NCI-H1105 (cell line): ENCODE results near the gene POTEF.
A peak's percentile ranks its signal among the peaks of the same experiment; 100 is the strongest.
"Not testable (repeated sequence)": the region's sequence is repeated elsewhere in the genome, so short reads cannot be mapped to it uniquely, and the experiment has no call there.

ENCODE experiments used
- DNase-seq: peaks from one replicate; lab custom pipeline; 2025; lab: John Stamatoyannopoulos, UW

The POTEF gene

DNA sequence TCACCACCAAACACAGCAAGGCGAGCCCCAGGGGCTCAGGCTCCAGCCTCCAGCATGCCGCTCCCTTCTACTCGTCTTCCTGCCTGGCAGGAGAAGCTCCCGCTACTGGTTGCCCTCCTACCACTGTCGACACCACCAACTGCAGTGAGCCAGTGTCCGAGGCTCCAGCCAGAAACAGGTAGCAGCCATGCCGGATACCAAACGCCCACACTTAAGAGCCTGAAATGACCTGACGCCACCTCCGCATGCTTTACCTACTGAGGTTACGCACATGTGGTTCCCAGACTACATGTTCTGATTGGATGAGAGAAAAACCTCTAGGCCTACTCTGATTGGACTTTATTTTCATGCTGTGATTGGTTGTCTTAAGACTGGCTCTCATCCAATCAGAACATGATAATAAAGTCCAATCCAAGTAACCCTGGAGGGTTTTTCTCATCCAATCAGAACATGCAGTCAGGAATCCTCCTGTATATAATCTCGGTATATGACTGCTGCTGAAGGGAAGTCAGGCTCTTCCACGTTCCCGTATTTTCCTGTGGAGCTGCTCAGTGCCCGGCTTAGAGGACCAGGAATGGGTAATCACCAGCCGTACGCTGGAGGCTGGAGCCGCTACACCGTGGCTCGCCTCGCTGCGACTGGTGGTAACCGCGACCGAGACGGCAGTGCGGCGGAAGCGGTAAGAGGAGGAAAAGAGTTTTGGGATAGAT lies at the start of gene POTEF:
Gene POTEF, minus strand, starts transcription at position 103 of the 710 bp plus-strand sequence. CDS start 8,707 bp downstream, outside the sequence.
- not testable (repeated sequence) for DNase-seq

DNA sequence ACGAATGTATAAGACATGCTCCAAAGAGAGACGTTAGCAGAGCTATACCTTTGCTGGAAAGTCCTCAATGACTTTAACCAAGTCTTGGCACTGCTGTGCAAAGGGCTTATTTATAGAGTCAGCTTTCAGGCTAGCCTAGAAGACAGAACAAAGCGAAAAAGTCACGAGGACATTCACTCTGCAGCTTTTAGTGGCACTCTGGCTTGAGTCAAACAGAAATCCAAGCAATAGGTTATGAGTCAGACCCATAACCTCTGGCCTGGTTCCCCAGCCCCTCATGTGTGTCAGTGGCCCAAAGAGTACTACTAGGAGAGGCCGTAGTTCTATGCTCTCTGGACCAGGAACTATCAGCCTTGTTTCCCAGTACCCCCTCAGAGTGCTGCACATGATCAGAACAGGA lies 45.8 kb upstream of the POTEF start:
- DNase-seq: not testable (repeated sequence)

DNA sequence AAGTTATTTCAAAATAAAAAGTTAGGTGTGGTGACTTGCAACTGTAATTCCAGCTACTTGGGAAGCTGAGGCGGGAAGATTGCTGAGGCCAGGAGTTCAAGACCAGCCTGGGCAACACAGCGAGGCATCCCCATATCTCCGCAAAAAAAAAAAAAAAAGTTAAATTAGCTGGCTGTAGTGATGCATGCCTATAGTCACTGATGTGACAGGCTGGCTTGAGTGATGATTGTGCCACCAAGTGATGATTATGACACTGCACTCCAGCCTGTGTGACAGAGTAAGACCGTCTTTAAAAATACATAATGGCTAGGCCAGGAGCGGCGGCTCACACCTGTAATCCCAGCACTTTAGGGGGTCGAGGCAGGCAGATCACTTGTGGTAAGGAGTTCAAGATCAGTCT lies 40.9 kb upstream of the POTEF start:
- no peak for DNase-seq

DNA sequence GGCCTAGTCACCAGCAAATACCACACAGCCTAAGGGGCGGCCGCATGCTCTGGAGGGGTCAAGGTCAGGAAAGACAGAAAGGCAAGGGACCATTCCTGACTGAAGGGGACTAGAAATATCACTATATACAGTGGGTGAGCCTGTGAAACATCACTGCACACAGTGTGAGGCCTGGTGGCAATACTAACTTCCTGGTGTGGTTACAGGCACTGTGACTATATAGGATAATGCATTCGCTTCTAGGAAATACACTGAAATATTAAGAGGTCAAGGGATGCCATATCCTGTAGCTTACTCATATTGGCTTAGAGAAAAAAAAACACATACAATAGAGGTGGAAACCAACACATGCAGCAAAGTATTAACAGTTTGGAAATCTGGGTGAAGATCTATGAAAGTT lies 40.1 kb upstream of the POTEF start:
- not testable (repeated sequence) for DNase-seq

DNA sequence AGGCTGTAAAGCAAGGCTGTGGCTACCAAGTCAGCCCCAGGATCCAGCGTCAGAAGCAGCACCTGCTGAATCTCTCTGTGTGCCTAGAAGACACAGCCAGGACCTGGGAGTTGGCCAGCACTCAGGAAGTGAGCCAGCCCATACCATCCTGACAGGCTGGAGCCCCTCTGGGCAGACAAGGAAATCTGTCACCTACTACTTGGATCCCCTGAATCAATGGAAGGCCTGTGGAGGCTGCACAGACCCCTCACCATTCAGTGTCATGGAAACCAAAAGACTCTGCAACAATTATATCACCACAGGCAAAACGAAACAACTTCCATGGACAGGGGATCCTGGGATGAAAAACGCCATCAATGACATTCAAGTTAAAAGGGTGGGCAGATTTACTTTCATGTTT lies 37.6 kb upstream of the POTEF start:
- DNase-seq: not testable (repeated sequence)

DNA sequence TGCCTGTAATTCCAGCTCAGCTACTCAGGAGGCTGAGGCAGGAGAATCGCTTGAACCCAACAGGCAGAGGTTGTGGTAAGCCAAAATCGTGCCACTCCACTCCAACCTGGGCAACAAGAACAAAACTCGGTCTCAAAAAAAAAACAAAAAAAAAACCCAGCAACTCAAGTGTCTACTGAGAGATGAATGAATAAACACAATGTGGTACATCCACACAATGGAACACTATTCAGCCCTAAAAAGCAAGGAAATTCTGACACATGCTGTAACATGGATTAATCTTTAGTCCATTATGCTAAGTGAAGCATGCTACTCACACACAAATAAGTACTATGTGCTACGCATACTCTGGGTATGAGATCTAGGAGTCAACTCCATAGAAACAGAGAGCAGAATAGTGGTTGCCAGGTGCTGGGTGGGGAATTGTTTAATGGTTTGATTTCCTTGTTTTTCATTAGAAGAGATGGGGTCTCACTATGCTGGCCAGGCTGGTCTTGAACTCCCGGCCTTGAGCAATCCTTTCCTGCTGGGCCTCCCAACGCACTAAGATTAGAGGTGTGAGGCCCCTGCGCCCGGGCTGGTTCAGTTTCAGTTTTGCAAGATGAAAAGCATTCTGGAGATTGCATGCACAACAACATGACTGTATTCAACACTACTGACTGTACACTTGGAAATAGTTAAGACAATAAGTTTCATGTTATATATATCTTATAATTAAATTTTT lies 36.4 kb upstream of the POTEF start:
- no peak for DNase-seq

DNA sequence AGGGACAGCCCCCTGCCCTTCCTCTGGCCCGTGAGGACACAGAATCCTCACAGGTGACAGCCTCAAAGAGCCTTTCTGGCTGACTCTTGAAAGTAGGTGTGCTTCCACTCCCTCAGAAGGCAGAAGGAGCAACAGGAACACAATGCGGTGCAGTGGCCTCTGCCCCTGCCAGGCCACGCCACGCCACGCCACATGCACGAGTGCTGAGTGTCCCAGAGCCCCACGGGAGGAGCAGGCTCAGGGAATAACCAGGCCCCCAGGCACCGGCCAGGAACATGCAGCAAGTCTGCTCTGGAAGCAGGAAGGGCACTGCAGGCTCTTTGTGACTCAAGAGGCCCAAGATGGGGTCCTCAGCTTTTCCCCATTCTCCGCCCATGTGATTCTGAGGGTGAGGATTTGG lies 33.9 kb upstream of the POTEF start:
- DNase-seq: no peak

DNA sequence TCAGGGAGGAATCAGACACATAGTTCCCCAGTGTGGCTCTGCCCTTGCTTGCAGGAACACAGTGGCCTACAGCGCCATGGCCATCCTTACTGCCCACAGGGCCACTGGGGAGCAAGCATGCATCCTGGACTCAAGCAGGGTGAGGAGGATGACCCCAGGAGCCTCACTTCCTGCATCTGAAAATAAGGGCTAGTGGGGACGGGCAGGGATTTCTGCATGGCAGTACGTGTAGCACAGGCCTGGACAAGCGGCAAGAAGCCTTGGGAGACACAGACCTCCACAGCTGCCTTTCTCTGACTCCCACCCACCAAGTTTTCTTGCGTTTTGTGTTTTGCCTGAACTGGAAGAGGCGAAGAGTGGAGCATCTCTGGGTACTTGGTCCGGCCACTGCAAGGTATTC lies 33.5 kb upstream of the POTEF start:
- DNase-seq: not testable (repeated sequence)

DNA sequence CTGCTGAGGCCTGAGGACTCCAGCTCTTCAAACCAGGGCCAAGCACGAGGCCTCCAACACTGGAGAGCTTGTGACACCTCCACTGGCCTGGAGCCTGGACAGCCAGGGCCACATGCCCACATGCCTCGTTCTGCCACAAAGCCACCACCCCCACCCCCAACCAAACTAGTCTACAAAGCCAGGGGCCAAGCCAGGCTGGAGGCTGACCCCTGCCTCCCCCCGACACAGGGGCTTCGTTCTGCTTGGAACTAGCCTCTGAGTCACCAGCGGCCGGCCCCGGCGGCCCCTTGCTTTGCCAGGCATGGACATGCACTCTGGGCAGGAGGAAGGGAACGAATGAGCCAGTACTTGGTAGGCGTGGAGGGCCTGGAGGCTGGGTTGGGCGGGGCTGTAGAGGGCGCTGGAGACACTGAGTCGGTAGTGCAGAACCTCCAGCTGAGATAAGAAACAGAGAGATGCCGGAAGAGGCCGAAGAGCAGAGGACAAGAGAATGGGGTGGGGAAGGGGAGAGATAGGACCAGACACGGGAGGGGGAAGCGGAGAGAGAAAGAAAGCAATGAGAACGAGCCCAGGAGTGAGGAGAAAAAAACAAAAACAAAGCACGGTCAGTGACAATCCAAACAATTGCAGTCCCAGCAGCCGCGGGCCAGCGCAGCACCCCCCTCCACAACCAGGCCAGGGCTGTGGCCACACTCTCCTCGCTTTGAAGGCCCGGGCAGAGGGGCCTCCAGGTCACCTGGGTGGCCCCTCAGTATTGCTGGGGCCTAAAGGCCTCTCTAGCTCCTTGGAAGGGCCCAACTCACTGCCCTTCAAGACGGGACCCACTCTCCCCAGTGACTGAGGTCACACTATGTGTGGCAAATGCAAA lies 32.0 kb upstream of the POTEF start:
- not testable (repeated sequence) for DNase-seq

DNA sequence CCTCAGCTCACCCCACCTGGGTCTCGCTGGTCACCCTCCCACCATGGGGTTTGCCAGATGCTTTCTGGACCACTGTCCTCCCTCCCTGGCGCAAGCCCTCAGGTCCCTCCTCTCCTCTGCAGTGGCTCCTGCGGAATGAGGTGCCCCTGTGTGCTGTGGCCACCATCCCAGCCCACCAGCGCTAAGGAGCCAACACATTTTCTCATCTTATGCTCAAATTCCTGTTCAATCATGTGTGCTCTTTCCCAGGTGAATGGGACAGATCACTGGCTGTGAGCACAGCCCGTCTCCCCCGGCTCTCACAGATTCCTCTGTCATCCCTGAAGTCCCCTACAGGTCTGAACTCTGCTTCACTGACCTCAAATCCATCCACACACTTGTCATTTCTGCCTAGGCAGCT lies 31.1 kb upstream of the POTEF start:
- no peak for DNase-seq

DNA sequence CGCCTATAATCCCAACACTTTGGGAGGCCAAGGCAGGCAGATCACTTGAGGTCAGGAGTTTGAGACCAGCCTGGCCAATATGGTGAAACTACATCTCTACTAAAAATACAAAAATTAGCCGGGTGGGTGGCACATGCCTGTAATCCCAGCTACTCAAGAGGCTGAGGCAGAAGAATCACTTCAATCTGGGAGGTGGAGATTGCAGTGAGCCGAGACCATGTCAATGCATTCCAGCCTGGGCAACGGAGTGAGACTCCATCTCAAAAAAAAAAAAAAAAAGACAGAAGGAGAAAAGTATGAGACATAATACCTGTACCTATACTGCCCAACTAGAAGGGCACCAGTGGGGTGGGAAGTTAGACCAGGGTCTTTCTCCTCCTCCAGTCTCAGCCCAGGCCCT lies 30.4 kb upstream of the POTEF start:
- not testable (repeated sequence) for DNase-seq

DNA sequence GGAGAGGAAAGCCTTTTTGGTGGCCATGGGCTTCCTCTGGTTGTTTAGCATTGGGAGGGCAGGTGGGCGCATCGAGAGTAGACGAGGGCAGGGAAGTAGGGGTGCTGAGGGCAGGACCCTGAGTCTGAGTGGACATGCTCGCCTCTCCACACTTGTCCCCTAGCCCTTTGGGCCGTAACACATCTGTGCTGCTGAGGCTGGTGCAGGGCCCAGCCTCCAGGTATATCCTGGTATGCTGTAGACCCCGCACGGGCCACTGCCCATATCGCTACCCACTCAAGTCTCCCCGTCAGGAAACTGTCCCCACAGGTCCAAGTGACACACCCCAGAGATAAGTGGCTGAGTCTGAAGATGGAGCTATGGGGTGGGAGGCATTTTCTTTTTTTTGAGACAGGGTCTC lies 29.6 kb upstream of the POTEF start:
- DNase-seq: no peak

DNA sequence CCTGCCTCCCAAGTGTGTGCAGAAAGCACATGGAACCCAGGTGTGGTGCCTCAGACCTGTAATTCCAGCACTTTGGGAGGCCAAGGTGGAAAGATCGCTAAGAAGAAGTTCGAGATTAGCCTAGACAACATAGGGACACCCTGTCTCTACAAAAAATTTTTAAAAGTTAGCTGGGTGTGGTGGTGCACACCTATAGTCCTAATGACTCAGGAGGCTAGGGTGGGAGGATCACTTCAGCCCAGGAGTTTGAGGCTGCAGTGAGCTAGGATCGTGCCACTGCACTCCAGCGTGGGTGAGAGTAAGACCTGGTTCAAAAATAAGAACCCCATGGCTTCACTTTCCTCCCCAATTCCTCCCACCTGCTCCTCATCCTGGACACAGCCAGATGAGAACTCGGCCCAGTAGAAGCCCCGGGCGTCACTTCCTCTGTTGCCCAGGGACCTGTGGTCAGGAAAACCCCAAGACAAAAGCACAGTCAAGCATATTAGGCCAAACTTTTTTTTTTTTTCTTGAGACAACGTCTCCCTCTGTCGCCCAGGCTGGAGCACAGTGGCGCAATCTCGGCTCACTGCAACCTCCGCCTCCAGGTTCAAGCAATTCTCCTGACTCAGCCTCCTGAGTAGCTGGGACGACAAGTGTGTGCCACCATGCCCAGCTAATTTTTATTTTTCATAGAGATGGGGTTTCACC lies 28.9 kb upstream of the POTEF start:
- not testable (repeated sequence) for DNase-seq

DNA sequence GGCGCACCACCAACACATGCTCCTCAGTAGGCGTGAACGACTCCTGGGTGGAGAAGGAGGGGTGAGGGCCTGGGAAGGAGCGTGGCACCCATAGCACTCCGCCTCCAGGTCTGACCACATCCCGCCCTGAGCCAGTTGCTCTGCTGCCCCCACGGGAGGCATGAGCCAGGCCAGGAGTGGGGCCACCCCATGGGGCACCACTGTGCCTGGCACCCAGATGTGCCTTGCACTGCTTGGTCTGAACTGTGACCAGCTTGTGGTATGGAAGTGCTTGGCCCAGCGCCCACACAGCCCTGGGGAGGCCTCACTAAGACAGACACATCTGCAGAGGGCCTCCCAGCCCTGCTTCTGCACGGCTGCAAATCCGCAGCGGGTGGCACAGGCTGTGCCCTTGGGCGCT lies 28.3 kb upstream of the POTEF start:
- not testable (repeated sequence) for DNase-seq

DNA sequence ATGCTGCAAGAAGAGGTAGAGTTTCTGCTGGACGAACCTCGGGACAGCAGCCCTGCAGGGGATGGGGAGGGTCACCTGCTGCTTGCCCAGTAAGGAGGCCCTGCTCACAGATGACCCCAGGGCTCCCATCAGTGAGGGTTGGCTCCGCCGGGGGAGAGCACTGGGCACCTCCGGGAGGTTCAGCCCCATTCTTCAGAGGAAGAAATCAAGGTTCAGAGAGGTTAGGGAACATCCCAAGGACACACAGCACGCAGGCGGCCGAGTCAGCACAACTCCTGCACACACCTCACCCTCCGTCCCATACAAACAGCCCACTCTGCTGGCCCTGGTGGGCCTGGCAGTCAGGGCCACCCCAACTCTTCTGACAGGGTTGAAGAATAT lies 27.6 kb upstream of the POTEF start:
- no peak for DNase-seq

DNA sequence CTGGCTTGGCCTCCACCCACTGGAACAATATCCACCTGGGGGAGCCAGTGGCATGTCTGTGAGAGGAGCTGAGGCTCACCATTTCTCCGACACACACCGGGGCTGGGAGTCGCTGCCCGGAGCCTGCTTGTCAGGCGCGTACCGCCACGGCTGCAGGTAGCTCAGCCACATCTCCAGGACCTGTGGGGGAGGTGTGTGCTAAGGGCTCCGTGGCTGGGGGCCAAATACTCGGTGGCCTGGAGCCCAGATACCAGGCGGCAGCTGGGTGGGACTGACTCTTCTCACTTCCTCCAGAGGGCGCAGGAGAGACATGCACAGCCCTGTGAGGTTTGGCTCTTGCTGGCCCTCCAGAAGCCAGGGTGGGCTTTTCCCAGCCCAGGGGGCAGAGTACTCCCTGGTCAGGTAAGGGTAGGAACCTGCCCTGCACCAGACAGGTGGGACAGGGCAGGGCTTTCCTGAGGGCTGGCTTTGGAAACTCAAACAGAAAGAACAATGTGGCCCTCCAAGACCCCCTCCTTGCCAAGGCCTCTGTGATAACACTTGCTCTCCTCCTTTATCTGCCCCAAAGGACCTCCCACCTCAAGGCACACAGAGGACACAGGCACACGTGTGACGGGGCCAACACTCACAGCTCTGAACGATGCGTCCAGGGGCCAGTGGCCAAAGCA lies 27.1 kb upstream of the POTEF start:
- DNase-seq: peak; percentile 85

DNA sequence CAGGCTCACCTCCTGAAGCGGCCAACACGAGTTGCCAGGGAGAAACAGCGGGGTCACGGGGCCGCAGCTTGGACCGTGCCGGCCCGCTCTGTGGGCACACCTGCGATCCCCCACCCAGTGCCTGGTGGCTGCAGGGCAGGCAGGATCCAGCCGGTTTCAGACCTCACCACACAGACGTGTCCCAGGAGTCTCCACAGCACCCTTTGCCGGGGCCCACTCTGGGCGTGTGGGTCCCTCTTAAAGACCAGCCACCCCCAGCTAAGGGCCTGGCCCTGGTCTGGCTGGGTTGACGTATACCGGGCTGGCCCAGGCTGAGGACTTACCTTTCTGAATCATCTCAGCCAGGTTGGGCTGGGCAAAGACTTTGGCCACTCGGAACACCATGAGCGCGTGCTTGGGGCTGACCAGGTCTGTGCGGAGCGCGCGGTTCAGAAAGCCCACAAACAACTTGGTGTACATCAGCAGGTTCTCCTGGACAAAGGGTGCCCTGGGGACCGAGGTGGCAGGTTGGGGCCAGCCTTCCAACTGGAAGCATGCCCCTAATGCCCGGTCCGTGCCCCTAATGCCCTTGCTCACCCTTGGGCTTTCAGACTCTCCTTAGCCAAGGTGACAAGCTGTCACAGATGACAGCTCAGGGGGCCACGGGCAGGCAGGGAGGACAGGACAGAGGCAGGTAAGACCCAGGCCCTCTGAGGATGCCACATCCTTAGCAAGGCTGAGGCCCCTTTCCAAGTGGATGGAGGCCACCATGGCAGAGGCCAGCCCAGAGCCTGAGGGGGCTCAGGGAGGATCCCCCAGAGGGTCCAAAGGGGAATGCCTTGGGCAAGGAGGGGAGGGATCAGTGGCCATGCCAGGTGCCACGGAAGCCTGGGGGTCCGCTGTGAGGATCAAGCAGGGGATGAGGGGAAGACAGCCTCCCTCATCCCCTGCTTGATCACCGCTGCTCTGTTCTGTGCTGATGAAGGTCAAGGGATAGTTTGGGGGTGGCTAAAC lies 26.0 kb upstream of the POTEF start:
- no peak for DNase-seq

DNA sequence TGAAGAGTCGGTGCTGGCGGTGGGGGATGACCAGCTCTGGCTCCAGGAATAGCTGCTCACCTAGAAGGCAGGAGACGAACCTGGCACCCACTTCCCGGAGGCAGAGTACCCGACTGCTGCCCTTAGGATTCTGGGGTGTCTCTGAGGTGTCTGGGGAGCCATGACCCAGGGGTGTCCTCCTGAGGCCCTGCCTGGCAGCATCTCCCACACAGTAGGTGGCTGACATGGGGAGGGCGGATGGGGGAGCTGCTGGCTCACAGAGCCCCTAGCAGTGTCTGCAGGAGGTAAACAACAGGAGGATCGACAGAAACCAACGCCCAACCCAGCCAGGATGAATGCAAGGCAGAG lies 25.4 kb upstream of the POTEF start:
- DNase-seq: not testable (repeated sequence)

DNA sequence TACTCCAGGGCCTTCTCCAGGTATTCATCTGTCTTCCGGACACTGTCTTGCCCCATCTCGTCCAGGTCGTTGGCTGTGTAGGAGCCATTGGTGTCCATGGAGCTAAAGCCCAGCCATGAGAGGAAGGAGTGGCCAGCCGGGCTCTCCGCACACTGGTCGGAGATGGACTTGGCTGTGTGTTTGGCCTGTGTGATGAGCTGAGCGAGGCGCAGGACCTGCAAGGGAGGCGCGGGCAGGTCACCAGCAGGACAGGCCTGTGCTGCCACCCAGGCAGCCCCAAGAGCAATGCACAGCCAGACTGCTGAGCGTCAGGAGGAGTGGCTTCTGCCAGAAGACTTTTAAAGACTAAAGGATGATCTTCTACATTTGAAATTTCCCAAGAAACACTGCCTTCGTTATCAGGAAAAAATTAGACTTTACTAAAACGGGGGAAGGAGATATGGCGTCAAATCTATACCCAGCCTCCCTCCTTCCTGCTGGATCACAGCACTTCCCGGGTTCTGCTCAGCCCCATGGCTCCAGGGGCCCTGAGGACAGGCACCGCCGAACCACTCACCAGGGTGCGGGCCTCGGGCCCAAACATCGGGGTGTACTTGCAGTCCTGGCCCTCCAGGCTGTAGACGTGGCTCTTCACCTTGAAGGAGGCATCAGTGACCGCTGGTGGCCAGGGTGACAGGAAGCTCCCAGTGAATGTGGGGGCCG lies 24.9 kb upstream of the POTEF start:
- DNase-seq: not testable (repeated sequence)
